HEK293 (cell line): ENCODE measurements around the gene ZC3H12C.

ENCODE experiments used
- CTCF ChIA-PET: fragments of 350-600 bp; formaldehyde crosslinking; extraction: SDS; loops from one replicate; lab custom pipeline; 2021; ENCODE audit warnings: antibody characterized with exemption; lab: Yijun Ruan, JAX
- POLR2A ChIA-PET: fragments of 300-600 bp; formaldehyde crosslinking; extraction: SDS; loops from one replicate; lab custom pipeline; 2020; ENCODE audit warnings: antibody characterized with exemption, inconsistent platforms; lab: Yijun Ruan, JAX
- H3K27ac ChIP-seq: fragments of 200-500 bp; sonication (Bioruptor generic); 2 replicates; pipeline ENCODE4 v1.5.1; 2014; ENCODE audit warnings: low read depth, low read length, control low read depth, inconsistent platforms; ENCODE audit errors: extremely low read depth
- H3K36me3 ChIP-seq, 2 experiments: fragments of 200-500 bp in 1 of 2; sonication (Bioruptor generic) in 1 of 2; 1 replicate in 1 of 2; 2 replicates in 1 of 2; pipeline ENCODE4 v1.5.1; 2014 to 2017; ENCODE audit warnings: inconsistent platforms in 2 of 2, low read length in 2 of 2; ENCODE audit not compliant: control insufficient read depth in 2 of 2, insufficient read depth in 1 of 2
- H3K4me1 ChIP-seq: fragments of 200-500 bp; sonication (Bioruptor generic); 2 replicates; pipeline ENCODE4 v1.5.1; 2014; ENCODE audit warnings: mild to moderate bottlenecking, low read length, inconsistent platforms; ENCODE audit not compliant: control insufficient read depth, insufficient read depth
- H3K4me3 ChIP-seq: 2 replicates; pipeline ENCODE4 v1.5.1; 2011; ENCODE audit warnings: low read depth, mild to moderate bottlenecking, control low read depth, low read length, moderate library complexity
- H3K9me3 ChIP-seq: fragments of 200-500 bp; sonication (Bioruptor generic); 2 replicates; pipeline ENCODE4 v1.5.1; 2014; ENCODE audit warnings: low read depth, low read length, inconsistent platforms; ENCODE audit not compliant: control insufficient read depth, insufficient read depth
- MZF1 ChIP-seq: fragments of 450-650 bp; formaldehyde crosslinking; IDR thresholded peaks from 2 replicates; pipeline ENCODE4 v1.5.1; 2017; ENCODE audit warnings: missing biosample characterization, missing genetic modification characterization, borderline replicate concordance
- PRDM1 ChIP-seq: fragments of 450-650 bp; formaldehyde crosslinking; IDR thresholded peaks from 2 replicates; pipeline ENCODE4; 2016; ENCODE audit warnings: missing biosample characterization, missing genetic modification characterization
- PRDM10 ChIP-seq: fragments of 450-650 bp; formaldehyde crosslinking; IDR thresholded peaks from 2 replicates; pipeline ENCODE4 v1.5.1; 2016; ENCODE audit warnings: missing biosample characterization, missing genetic modification characterization
- PRDM6 ChIP-seq: fragments of 450-650 bp; formaldehyde crosslinking; IDR thresholded peaks from 2 replicates; pipeline ENCODE4 v1.5.1; 2017; ENCODE audit warnings: missing biosample characterization, missing genetic modification characterization
- SETDB1 ChIP-seq: IDR thresholded peaks from one replicate; pipeline ENCODE4 v1.6.1; 2017; ENCODE audit warnings: mild to moderate bottlenecking, low read length, moderate library complexity, mixed read lengths; ENCODE audit not compliant: insufficient read length
- TRIM28 ChIP-seq: IDR thresholded peaks from 2 replicates; pipeline ENCODE4 v1.6.1; 2011; ENCODE audit warnings: low read length, control low read depth, borderline replicate concordance
- WT1 ChIP-seq: fragments of 450-650 bp; formaldehyde crosslinking; IDR thresholded peaks from 2 replicates; pipeline ENCODE4 v1.5.1; 2016; ENCODE audit warnings: missing biosample characterization, missing genetic modification characterization
- ZBTB44 ChIP-seq: fragments of 450-650 bp; IDR thresholded peaks from 2 replicates; pipeline ENCODE4 v1.5.1; 2018; ENCODE audit warnings: missing biosample characterization, mild to moderate bottlenecking, missing genetic modification characterization
- ZNF114 ChIP-seq: fragments of 450-650 bp; formaldehyde crosslinking; IDR thresholded peaks from 2 replicates; pipeline ENCODE4 v1.5.0; 2017; ENCODE audit warnings: missing biosample characterization, missing genetic modification characterization
- ZNF155 ChIP-seq: fragments of 450-650 bp; formaldehyde crosslinking; IDR thresholded peaks from 2 replicates; pipeline ENCODE4 v1.5.1; 2016; ENCODE audit warnings: missing biosample characterization, missing genetic modification characterization
- ZNF202 ChIP-seq: fragments of 450-650 bp; formaldehyde crosslinking; IDR thresholded peaks from 2 replicates; pipeline ENCODE4 v1.5.1; 2016; ENCODE audit warnings: missing biosample characterization, missing genetic modification characterization, borderline replicate concordance
- ZNF366 ChIP-seq: fragments of 450-650 bp; formaldehyde crosslinking; conservative IDR thresholded peaks from 2 replicates; pipeline ENCODE4 v1.5.1; 2016; ENCODE audit warnings: missing biosample characterization, missing genetic modification characterization
- ZNF501 ChIP-seq: fragments of 450-650 bp; formaldehyde crosslinking; IDR thresholded peaks from 2 replicates; pipeline ENCODE4 v1.5.1; 2016; ENCODE audit warnings: missing biosample characterization, missing genetic modification characterization
- ZNF529 ChIP-seq: fragments of 450-650 bp; formaldehyde crosslinking; IDR thresholded peaks from 2 replicates; pipeline ENCODE4 v1.5.1; 2017; ENCODE audit warnings: missing genetic modification characterization, missing biosample characterization; ENCODE audit not compliant: insufficient replicate concordance
- ZNF629 ChIP-seq: fragments of 450-650 bp; formaldehyde crosslinking; IDR thresholded peaks from 2 replicates; pipeline ENCODE4 v1.5.1; 2017; ENCODE audit warnings: missing biosample characterization, missing genetic modification characterization

The ZC3H12C gene

GRCh38 chr11:110098645-110099044, 5.5 kb downstream of the ZC3H12C start:
- H3K4me1 ChIP-seq = no peaks in the 10 kb centered on the region; the same call in 1 of the 2 replicates
- no peaks in the 10 kb centered on the region for H3K36me3 ChIP-seq

GRCh38 chr11:110100476-110101240, 7.5 kb downstream of the ZC3H12C start:
- POLR2A ChIA-PET = interaction anchor here (0.9 kb wide), 1 partner anchor 329 kb away, joined by 4 read pairs; the partner anchor contains the start of gene FDX1
- no peak overlapping the region for H3K4me3 ChIP-seq
- no peaks in the 10 kb centered on the region for H3K36me3 ChIP-seq
- no peaks in the 10 kb centered on the region; the same call in 1 of the 2 replicates for H3K4me1 ChIP-seq
- no peak overlapping the region for H3K27ac ChIP-seq
- H3K9me3 ChIP-seq = no peaks in the 10 kb centered on the region
- TF ChIP-seq ZNF202 (tag by site-specific recombination) (no peak), ZNF155 (tag by site-specific recombination) (no peak), PRDM1 (tag by site-specific recombination) (peak; percentile 91)
- CTCF ChIA-PET = no interaction called here

More at GRCh38 chr11:110098645-110099044, 5.5 kb downstream of the ZC3H12C start:
- TF ChIP-seq PRDM10 (tag by site-specific recombination) = peak; percentile 51; the same call in 1 of the 2 replicates
- no peak for TF ChIP-seq MZF1 (tag by site-specific recombination)
- TF ChIP-seq ZNF629 (tag by site-specific recombination) = peak; percentile 57
- 0 out of 2 replicates have a peak, but pooled peaks have one; percentile 31 for TF ChIP-seq ZNF366 (tag by site-specific recombination)
- peak; percentile 66 for TF ChIP-seq PRDM6
- no peak for TF ChIP-seq ZNF114
- TF ChIP-seq ZBTB44 = no peak
- peak; percentile 81; the same call in 1 of the 2 replicates for TF ChIP-seq TRIM28
- CTCF ChIA-PET = interaction anchor here (0.6 to 0.8 kb wide), 3 partner anchors 17 to 201 kb away, joined by 3 to 4 read pairs (median 3); no protein-coding TSS in a partner anchor
- no peaks in the 10 kb centered on the region for H3K9me3 ChIP-seq
- H3K4me3 ChIP-seq = no peak overlapping the region
- H3K27ac ChIP-seq = no peak overlapping the region
- POLR2A ChIA-PET = no interaction called here

- H3K36me3 ChIP-seq = peaks cover 0 to 1% of the 10 kb centered on the region in 2 experiments; a peak in 1 of 3 replicates
- no peak overlapping the region for H3K27ac ChIP-seq
- ChIA-PET POLR2A (interaction anchor here (0.6 kb wide), 1 partner anchor 24 kb away, joined by 3 read pairs; no protein-coding TSS in a partner anchor), CTCF (interaction anchor here (1.0 kb wide), 1 partner anchor 9 kb away, joined by 3 read pairs; no protein-coding TSS in a partner anchor)
- no peaks in the 10 kb centered on the region for H3K4me1 ChIP-seq
- TF ChIP-seq ZNF501 (tag by site-specific recombination) = no peak
- no peak for TF ChIP-seq WT1 (tag by site-specific recombination)
- TF ChIP-seq ZNF529 (tag by site-specific recombination) = no peak
- peak; percentile 90 for TF ChIP-seq SETDB1
- TF ChIP-seq MZF1 (tag by site-specific recombination) = peak; percentile 76; the same call in 1 of the 2 replicates
- no peaks in the 10 kb centered on the region for H3K9me3 ChIP-seq
- H3K4me3 ChIP-seq = no peak overlapping the region
These were observed 13.6 kb downstream of the ZC3H12C start for GRCh38 chr11:110106713-110107274.
